GM21360 (cell line): ENCODE measurements around the gene MRPS18A.

Experiments
- ATAC-seq: cut with Tn5 transposase; IDR thresholded peaks from one replicate; pipeline ENCODE4 v1.9.1; 2021; ENCODE audit warnings: mild to moderate bottlenecking, moderate library complexity; ENCODE audit not compliant: unreplicated experiment

Gene MRPS18A

GRCh38 chr6:43687437-43688347, at the start of gene MRPS18A:
MRPS18A (minus strand) TSS chr6:43687791; CDS start chr6:43687779, 12 bp downstream.
- peak; percentile 87 for ATAC-seq

- ATAC-seq: no peak
Observed at GRCh38 chr6:43736844-43737243, 49.3 kb upstream of the MRPS18A start.

GRCh38 chr6:43736211-43736786, 48.7 kb upstream of the MRPS18A start:
- no peak for ATAC-seq

GRCh38 chr6:43735642-43736199, 48.1 kb upstream of the MRPS18A start:
- ATAC-seq: no peak

GRCh38 chr6:43734294-43734665, 46.7 kb upstream of the MRPS18A start:
- ATAC-seq: no peak

- ATAC-seq: no peak
Observed at GRCh38 chr6:43733471-43734293, 46.1 kb upstream of the MRPS18A start.

- ATAC-seq: no peak
Observed at GRCh38 chr6:43730634-43731033, 43.0 kb upstream of the MRPS18A start.

GRCh38 chr6:43729537-43729936, 41.9 kb upstream of the MRPS18A start:
- ATAC-seq: no peak

- ATAC-seq: no peak
Observed at GRCh38 chr6:43728586-43728985, 41.0 kb upstream of the MRPS18A start.

- no peak for ATAC-seq
Observed at GRCh38 chr6:43727634-43728033, 40.0 kb upstream of the MRPS18A start.

GRCh38 chr6:43725643-43726580, 38.3 kb upstream of the MRPS18A start:
- ATAC-seq: no peak

- peak; percentile 57 for ATAC-seq
Observed at GRCh38 chr6:43724914-43725642, 37.5 kb upstream of the MRPS18A start.

- ATAC-seq: no peak
Observed at GRCh38 chr6:43724354-43724753, 36.8 kb upstream of the MRPS18A start.

- ATAC-seq: no peak
Observed at GRCh38 chr6:43723737-43724295, 36.2 kb upstream of the MRPS18A start.

- ATAC-seq: no peak
Observed at GRCh38 chr6:43722920-43723545, 35.4 kb upstream of the MRPS18A start.

GRCh38 chr6:43720999-43721398, 33.4 kb upstream of the MRPS18A start:
- ATAC-seq: no peak

GRCh38 chr6:43719511-43719910, 31.9 kb upstream of the MRPS18A start:
- ATAC-seq: no peak

GRCh38 chr6:43718387-43719105, 31.0 kb upstream of the MRPS18A start:
- ATAC-seq: no peak
